HepG2 (cell line): ENCODE data around the gene SH3PXD2A. TPM values are rescaled to one million over a fixed set of nuclear protein-coding genes. Genes with fewer than 3 reads are reported as not detected.

ENCODE experiments used
- ATAC-seq: fragments of 200-7000 bp; cut with Tn5 transposase; 3 replicates; pipeline ENCODE4 v1.9.1; 2020; ENCODE audit warnings: mild to moderate bottlenecking, moderate library complexity
- BruUV-seq: library from RNA; stranded (reverse); fragments of 400-500 nt; replicated peaks from 2 replicates; lab custom pipeline; 2021; lab: Mats Ljungman, UMichigan
- CTCF ChIA-PET: fragments of 300-600 bp; formaldehyde crosslinking; extraction: SDS; loops from one replicate; lab custom pipeline; 2021; ENCODE audit warnings: low total read pairs, inconsistent platforms, low intra/inter-chr PET ratio; lab: Yijun Ruan, JAX
- POLR2A ChIA-PET: fragments of 350-600 bp; sonication (Branson Sonifier 250); formaldehyde crosslinking; loops from one replicate; lab custom pipeline; 2020; ENCODE audit warnings: antibody characterized with exemption, inconsistent platforms; lab: Yijun Ruan, JAX
- DNase-seq: peaks from one replicate; pipeline ENCODE4 v3.0.0-alpha.2; 2015; ENCODE audit warnings: low spot score
- FAIRE-seq: peaks from 3 replicates; lab custom pipeline; 2011; peaks lifted over from hg19 to GRCh38; lab: Jason Lieb, UNC
- H2AFZ ChIP-seq: one replicate; pipeline ENCODE4 v1.6.1; 2011; ENCODE audit warnings: low read length, inconsistent platforms
- H3K27ac ChIP-seq: fragments of 300-600 bp; 3 replicates; pipeline ENCODE4 v1.8.0; 2011; ENCODE audit warnings: mixed run types, mild to moderate bottlenecking, mixed read lengths, low read length, inconsistent platforms; ENCODE audit not compliant: insufficient read depth; ENCODE audit errors: extremely low read length
- H3K27me3 ChIP-seq, 2 experiments: fragments of 200-600 bp in 1 of 2; 2 replicates in 1 of 2; 3 replicates in 1 of 2; pipeline versions ENCODE4 v1.6.0 to v1.8.0; 2011; ENCODE audit warnings: low read length in 2 of 2, mild to moderate bottlenecking in 2 of 2, moderate library complexity in 2 of 2, inconsistent platforms in 1 of 2; ENCODE audit not compliant: insufficient read depth in 2 of 2, control insufficient read depth in 1 of 2
- H3K36me3 ChIP-seq, 2 experiments: fragments of 200-600 bp in 1 of 2; replicated peaks in 1 of 2; 2 replicates in 1 of 2; 3 replicates in 1 of 2; pipeline versions ENCODE4 v1.5.1 to v1.8.0; 2011; ENCODE audit warnings: low read length in 2 of 2, inconsistent platforms in 1 of 2; ENCODE audit not compliant: insufficient read depth in 2 of 2, control insufficient read depth in 1 of 2
- H3K4me1 ChIP-seq: 2 replicates; pipeline ENCODE4 v1.5.1; 2012; ENCODE audit warnings: low read length, inconsistent platforms; ENCODE audit not compliant: insufficient read depth
- H3K4me2 ChIP-seq: 2 replicates; pipeline ENCODE4 v1.6.0; 2011; ENCODE audit warnings: low read depth, low read length, inconsistent platforms
- H3K4me3 ChIP-seq, 3 experiments: fragments of 200-600 bp in 1 of 3; sonication (generic), shearing (Covaris generic) in 1 of 3; replicated peaks in 1 of 3; 2 replicates each; pipeline ENCODE4 v1.5.1; 2011 to 2016; ENCODE audit warnings: low read length in 3 of 3, inconsistent platforms in 2 of 3, low read depth in 2 of 3, mild to moderate bottlenecking in 2 of 3, control low read depth in 1 of 3, mixed read lengths in 1 of 3; ENCODE audit not compliant: insufficient read depth in 1 of 3
- H3K79me2 ChIP-seq: one replicate; pipeline ENCODE4 v1.6.1; 2011; ENCODE audit warnings: low read length, inconsistent platforms; ENCODE audit not compliant: insufficient read depth
- H3K9ac ChIP-seq: 2 replicates; pipeline ENCODE4 v1.6.0; 2011; ENCODE audit warnings: mild to moderate bottlenecking, low read depth, low read length, inconsistent platforms; ENCODE audit not compliant: insufficient read depth
- H3K9me3 ChIP-seq: 2 replicates; pipeline ENCODE4 v1.5.1; 2012; ENCODE audit warnings: mild to moderate bottlenecking, low read length
- H4K20me1 ChIP-seq: 2 replicates; pipeline ENCODE4 v1.6.0; 2011; ENCODE audit warnings: inconsistent platforms, mild to moderate bottlenecking, low read length, moderate library complexity; ENCODE audit not compliant: insufficient read depth
- PTBP1 ChIP-seq: fragments of 200-400 bp; formaldehyde crosslinking; IDR thresholded peaks from 2 replicates; pipeline ENCODE4 v1.6.1; 2018; ENCODE audit warnings: low read length, low read depth; ENCODE audit not compliant: poor library complexity, severe bottlenecking
- SIX4 ChIP-seq: sonication (generic); formaldehyde crosslinking; IDR thresholded peaks from 2 replicates; pipeline ENCODE4 v1.4.0; 2020; ENCODE audit warnings: missing genetic modification reagents
- YEATS4 ChIP-seq: sonication (generic); formaldehyde crosslinking; IDR thresholded peaks from 2 replicates; pipeline ENCODE4 v1.4.0; 2020; ENCODE audit warnings: missing genetic modification reagents, borderline replicate concordance
- ZNF546 ChIP-seq: sonication (generic); formaldehyde crosslinking; conservative IDR thresholded peaks from 2 replicates; pipeline ENCODE4 v1.8.1; 2023; ENCODE audit warnings: mild to moderate bottlenecking, missing genetic modification reagents
- WGBS: methylation state at CpG from one replicate; pipeline ENCODE4 v1.1.6; 2017; ENCODE audit warnings: low lambda C conversion rate; 5-methylcytosine and 5-hydroxymethylcytosine counted together
- in situ Hi-C: cut with HindIII; loops from 2 replicates; pipeline ENCODE4 v1.10.0; 2017; ENCODE audit warnings: low pct_unique_long_range_greater_than_20kb; ENCODE audit not compliant: extremely low pct_ligation_motif_present
- intact Hi-C: fragments of 100-400 bp; cut with micrococcal nuclease; formaldehyde crosslinking; loops from one replicate; pipeline ENCODE4 v1.10.0; 2022; ENCODE audit not compliant: unreplicated experiment
- polyA plus RNA-seq, 8 experiments: library from polyadenylated mRNA; depleted of rRNA in 3 of 8; stranded (reverse) in 7 of 8; unstranded in 1 of 8; fragments of >200 nt; fragmentation: Illumina TruSeq in 4 of 8; extraction: Trizol in 4 of 8; gene quantifications; 2 replicates each; pipeline versions ENCODE4 v1.2.1 to v1.2.3, GENCODE V29; 2011 to 2016; ENCODE audit warnings: low read depth in 4 of 8, missing spikeins in 1 of 8, mixed read lengths in 1 of 8; ENCODE audit not compliant: insufficient read depth in 1 of 8
- total RNA-seq, 5 experiments: library from RNA; depleted of rRNA; stranded (reverse); fragments of >200 nt; fragmentation: Illumina TruSeq; extraction: Trizol; gene quantifications; 2 replicates each; pipeline ENCODE4 v1.2.3, GENCODE V29; 2016; ENCODE audit warnings: low read depth in 1 of 5
- TF ChIP-seq, protein P1 (sequence below): IDR thresholded peaks from 2 replicates; pipeline ENCODE4 v1.6.1; 2012; ENCODE audit warnings: inconsistent platforms
- TF ChIP-seq, protein P2 (sequence below), 2 experiments: fragments of 450-650 bp in 1 of 2; sonication (generic) in 1 of 2; formaldehyde crosslinking in 1 of 2; IDR thresholded peaks; 2 replicates each; pipeline versions ENCODE4 v1.6.1 to v1.8.0; 2016 to 2022; ENCODE audit warnings: antibody characterized with exemption in 1 of 2, mild to moderate bottlenecking in 1 of 2, missing genetic modification reagents in 1 of 2

The SH3PXD2A gene
- total and polyA plus RNA-seq, 2 of the 13 experiments (the other 11 are each of a cell fraction or from before 2014, with no cell fraction given), result 11.1 to 11.3 TPM

GRCh38 chr10:103671126-103671895 lies 184.1 kb downstream of the SH3PXD2A start:
- in situ Hi-C loops, result no loop called here
- no peak overlapping the region for H3K4me2 ChIP-seq
- POLR2A ChIA-PET, result no interaction called here
- peaks cover 9 to 62% of the 10 kb centered on the region in 2 experiments; a peak in 4 of 5 replicates for H3K36me3 ChIP-seq
- 93% methylated on average over 10 of the region's 10 CpGs for WGBS
- FAIRE-seq (no peak), ATAC-seq (no peak), DNase-seq (no peak)
- no peaks in the 10 kb centered on the region for H3K79me2 ChIP-seq
- H2AFZ ChIP-seq, result no peak overlapping the region
- H3K4me1 ChIP-seq, result no peaks in the 10 kb centered on the region
- CTCF ChIA-PET, result no interaction called here
- no peaks in the 10 kb centered on the region for H3K27me3 ChIP-seq
- intact Hi-C loops, result no loop called here
- H3K9ac ChIP-seq, result no peak overlapping the region
- H3K4me3 ChIP-seq, result no peak overlapping the region
- H4K20me1 ChIP-seq, result no peaks in the 10 kb centered on the region
- H3K27ac ChIP-seq, result no peak overlapping the region
- TF ChIP-seq SIX4 (CRISPR knock-in tag) (no peak), ZNF546 (no peak), YEATS4 (CRISPR knock-in tag) (no peak), PTBP1 (no peak)
- TF ChIP-seq, protein P1, sequence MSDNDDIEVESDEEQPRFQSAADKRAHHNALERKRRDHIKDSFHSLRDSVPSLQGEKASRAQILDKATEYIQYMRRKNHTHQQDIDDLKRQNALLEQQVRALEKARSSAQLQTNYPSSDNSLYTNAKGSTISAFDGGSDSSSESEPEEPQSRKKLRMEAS, result no peak
- TF ChIP-seq, protein P2, sequence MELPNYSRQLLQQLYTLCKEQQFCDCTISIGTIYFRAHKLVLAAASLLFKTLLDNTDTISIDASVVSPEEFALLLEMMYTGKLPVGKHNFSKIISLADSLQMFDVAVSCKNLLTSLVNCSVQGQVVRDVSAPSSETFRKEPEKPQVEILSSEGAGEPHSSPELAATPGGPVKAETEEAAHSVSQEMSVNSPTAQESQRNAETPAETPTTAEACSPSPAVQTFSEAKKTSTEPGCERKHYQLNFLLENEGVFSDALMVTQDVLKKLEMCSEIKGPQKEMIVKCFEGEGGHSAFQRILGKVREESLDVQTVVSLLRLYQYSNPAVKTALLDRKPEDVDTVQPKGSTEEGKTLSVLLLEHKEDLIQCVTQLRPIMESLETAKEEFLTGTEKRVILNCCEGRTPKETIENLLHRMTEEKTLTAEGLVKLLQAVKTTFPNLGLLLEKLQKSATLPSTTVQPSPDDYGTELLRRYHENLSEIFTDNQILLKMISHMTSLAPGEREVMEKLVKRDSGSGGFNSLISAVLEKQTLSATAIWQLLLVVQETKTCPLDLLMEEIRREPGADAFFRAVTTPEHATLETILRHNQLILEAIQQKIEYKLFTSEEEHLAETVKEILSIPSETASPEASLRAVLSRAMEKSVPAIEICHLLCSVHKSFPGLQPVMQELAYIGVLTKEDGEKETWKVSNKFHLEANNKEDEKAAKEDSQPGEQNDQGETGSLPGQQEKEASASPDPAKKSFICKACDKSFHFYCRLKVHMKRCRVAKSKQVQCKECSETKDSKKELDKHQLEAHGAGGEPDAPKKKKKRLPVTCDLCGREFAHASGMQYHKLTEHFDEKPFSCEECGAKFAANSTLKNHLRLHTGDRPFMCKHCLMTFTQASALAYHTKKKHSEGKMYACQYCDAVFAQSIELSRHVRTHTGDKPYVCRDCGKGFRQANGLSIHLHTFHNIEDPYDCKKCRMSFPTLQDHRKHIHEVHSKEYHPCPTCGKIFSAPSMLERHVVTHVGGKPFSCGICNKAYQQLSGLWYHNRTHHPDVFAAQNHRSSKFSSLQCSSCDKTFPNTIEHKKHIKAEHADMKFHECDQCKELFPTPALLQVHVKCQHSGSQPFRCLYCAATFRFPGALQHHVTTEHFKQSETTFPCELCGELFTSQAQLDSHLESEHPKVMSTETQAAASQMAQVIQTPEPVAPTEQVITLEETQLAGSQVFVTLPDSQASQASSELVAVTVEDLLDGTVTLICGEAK (IDR thresholded peaks at IDR 0.05), result no peak
- TF ChIP-seq, protein P2 (CRISPR knock-in tag; IDR thresholded peaks at IDR 0.05), result peak; percentile 92
- no TSS peak for BruUV-seq
- H3K9me3 ChIP-seq, result no peaks in the 10 kb centered on the region
